Loucy (cell line): ENCODE measurements around the gene FAM20C.

Experiments used
- CTCF ChIP-seq: fragments of 200-600 bp; sonication (generic); conservative IDR thresholded peaks from 2 replicates; pipeline ENCODE4 v1.5.1; 2014; ENCODE audit warnings: mild to moderate bottlenecking, antibody characterized with exemption, low read length
- EZH2phosphoT487 ChIP-seq: fragments of 200-600 bp; IDR thresholded peaks from 2 replicates; pipeline ENCODE4 v1.6.1; 2018; ENCODE audit warnings: antibody characterized with exemption, mild to moderate bottlenecking, moderate library complexity, borderline replicate concordance

GRCh38 chr7:164882-165660 is 27.3 kb upstream of the FAM20C start:
- no peak for TF ChIP-seq CTCF
- no peak for TF ChIP-seq EZH2phosphoT487
